GM18499 (cell line): ENCODE data around the gene OR2T5.
"Not testable (repeated sequence)": the region's sequence is repeated elsewhere in the genome, so short reads cannot be mapped to it uniquely, and the experiment has no call there.

Experiments used
- ATAC-seq: cut with Tn5 transposase; IDR thresholded peaks from one replicate; pipeline ENCODE4 v1.9.1; 2021; ENCODE audit warnings: moderate number of reproducible peaks; ENCODE audit not compliant: insufficient read depth, unreplicated experiment

OR2T5 gene

GRCh38 chr1:248500305-248501035, 12.1 kb downstream of the OR2T5 start:
- not testable (repeated sequence) for ATAC-seq

DNA sequence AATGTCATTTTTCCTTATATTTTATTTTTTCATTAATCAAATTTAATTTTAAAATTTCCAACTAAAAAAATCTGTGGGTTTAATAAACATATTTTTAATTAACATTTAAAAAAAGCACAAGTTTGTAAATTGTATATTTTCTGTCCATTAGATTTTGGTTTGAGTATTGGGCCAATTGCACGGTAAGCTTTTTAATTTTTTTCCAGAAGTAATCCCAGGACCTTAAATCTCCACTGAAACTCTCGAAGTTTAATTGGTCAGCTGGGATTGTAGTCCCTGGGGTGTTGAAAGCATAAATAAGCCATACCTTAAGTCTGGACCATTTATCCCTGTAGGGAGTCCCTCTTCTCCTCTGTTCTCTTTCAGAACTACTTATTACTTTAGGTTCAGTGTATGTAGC, 19.4 kb downstream of the OR2T5 start, which contains the start of gene OR2G6:
Gene OR2G6 (plus strand): TSS at position 301 of the 400 bp plus-strand sequence. CDS start 13,574 bp downstream, outside the sequence.
- not testable (repeated sequence) for ATAC-seq

- not testable (repeated sequence) for ATAC-seq
These were observed 21.8 kb downstream of the OR2T5 start for GRCh38 chr1:248510217-248510616.

DNA sequence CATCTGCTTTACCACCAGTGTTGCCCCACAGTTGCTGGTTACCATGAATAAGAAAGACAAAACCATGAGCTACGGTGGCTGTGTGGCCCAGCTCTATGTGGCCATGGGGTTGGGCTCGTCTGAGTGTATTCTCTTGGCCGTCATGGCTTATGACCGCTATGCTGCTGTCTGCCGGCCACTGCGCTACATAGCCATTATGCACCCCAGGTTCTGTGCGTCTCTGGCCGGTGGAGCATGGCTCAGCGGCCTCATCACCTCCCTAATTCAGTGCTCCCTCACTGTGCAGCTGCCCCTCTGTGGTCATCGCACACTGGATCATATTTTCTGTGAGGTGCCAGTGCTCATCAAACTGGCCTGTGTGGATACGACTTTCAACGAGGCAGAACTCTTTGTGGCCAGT, 33.5 kb downstream of the OR2T5 start:
- ATAC-seq: no peak

DNA sequence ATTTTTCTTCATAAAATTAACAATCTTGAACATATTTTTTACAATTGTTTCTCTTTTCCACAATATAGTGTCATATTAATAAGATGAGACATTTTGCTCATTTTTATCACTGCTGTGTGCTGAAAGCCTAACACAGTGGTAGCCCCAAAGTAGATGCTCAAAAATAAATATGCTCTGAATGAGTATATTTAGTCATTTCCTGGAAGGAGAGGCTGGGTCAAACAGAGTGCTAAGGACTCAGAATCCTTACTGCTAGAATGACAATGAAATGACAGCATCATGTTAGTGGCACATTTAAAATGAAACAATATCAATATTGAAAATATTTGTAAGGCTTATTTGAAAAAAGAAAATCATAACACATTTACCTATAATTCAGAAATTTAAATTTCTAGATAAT, 49.1 kb downstream of the OR2T5 start:
- ATAC-seq: not testable (repeated sequence)
